Stimulated activated CD8-positive, alpha-beta memory T cell treated with anti-CD3 and anti-CD28 coated beads, Interleukin-4, amount 100 ng/mL, for 1 hour (primary cell): ENCODE measurements around the gene CDC42EP5.

Experiments
- DNase-seq, 2 donors: peaks; one replicate each; pipeline ENCODE4 v3.0.0-alpha.2; 2020; ENCODE audit warnings: low read depth in 2 of 2, low spot score in 1 of 2

CDC42EP5 gene

DNA sequence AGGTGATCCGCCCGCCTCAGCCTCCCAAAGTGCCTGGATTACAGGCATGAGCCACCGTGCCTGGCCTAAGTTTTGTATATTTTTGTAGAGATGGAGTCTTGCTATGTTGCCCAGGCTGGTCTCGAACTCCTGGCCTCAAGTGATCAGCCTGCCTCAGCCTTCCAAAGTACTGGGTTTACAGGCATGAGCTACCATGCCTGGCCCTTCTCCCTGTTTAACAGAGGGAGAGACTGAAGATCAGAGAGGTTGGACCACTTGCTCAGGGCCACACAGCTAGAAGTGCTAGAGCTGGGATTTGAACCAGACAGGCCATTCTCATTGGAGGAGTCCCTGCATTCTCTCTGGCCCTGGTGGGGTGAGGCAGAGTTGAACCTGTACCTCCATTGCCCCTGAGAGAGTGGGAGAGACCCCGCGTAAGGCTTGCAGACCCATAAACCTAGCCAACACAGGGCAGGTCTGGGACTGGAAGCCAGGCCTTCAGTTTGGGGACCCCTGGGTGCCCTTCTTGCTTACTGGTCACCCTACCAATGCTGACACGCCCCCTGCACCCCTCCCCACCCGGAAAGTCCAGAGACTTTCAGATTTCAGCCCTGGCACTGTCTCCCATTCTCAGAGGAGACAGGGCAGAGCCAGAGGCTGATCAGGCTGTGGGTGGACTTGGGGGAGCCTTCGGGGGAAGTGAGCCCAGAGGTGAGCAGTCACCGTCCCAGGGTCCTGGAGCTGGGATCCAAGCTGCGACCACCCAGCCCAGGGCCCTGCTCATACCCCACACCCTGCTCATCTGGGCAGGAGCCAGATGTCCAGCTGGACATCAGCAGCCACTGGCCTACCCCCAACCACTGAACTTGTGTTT, 44.5 kb downstream of the CDC42EP5 start:
- no peak for DNase-seq

DNA sequence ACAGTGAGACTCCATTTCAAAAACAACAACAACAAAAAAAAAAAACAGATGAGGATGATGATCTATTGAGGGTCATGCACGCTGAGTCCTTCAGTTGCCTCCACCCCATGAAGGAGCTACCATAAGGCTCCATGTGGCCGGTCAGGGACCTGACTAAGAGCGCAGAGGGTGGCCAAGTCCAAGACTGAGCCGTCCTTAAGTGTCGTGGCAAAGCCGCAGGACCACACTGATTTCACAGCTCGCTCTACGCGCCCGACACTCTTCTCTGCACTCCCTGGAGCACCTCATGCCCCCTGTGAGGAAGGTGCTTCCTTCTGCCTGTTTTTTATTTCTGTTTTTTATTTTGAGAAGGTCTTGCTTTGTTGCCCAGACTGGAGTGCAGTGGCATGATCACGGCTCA, 45.5 kb downstream of the CDC42EP5 start:
- DNase-seq = no peak

DNA sequence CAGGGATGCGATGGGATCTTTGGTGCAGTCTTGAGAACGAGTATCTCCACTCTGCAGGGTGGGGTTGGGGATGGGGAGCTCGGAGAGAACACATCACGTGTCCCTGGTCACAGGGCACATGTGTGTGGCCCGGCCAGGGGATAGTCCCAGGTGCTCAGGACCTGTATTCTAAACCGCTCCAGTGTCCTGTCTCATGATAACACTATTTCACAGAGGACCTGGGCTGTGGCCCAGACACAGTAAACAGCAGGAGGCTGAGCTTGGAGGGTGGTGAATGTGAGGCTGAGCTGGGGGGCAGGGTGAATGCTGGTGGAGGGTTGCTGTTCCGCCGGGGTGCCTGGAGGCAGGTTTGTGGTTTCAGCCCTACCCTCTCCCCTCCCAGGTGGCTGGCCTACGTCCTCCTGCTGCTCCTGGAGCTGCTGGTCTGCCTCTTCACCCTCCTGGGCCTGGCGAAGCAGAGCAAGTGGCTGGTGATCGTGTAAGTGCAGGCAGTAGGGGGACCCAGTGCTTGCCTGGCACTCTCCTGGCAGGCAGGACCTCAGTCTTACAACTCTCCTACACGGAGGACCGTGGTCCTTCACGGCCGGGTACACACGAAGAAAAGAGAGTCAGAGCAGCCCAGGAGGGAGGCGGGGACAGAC, 46.7 kb downstream of the CDC42EP5 start:
- DNase-seq = no peak

DNA sequence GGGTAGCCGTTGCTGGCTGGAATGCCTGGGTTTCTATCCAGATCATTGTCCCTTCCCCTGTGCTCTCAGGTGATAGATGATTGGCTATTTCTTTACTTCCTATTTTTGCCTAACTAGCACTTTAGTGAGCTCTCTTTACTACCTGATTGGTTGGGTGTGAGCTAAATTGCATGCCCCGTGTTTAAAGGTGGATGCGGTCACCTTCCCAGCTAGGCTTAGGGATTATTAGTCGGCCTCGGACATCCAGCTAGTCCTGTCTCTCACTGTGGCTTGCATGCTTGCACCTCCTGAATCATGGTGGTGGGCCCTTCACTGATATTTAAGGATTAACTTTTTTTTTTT, 47.7 kb downstream of the CDC42EP5 start:
- no peak for DNase-seq

DNA sequence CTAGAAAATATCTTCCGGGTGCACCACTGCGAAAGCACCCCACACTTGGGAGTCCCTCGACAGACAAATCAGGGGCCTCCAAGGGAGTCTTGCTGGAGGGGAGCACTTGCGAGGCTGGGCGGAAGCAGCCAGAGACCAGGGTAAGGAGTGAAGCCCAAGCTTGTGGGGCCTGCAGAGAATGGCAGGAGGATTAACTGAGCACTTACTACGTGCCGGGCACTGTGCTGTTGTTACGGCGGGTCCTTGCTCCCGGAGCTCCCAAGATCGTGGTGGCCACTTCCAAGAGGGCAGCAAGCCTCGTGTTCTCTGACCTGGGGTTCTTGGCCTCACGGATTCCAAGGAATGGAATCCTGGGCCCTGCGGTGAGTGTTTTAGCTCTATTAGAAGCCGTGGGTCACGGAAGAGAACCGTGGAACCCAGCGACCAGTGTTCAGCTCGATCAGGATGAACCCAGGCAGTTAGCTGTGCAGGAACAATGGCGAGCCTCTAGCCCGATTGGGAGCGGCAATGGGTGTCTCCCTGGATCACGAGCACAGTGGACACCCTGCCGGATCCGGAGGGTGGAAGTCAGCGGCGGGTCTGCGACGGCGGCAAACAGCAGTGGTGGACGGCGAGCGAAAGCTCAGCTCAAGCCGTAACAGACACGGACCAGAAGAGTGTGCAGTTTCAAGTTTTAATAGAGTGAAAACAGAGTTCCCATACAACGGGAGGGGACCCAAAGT, 48.3 kb downstream of the CDC42EP5 start:
- DNase-seq = no peak

DNA sequence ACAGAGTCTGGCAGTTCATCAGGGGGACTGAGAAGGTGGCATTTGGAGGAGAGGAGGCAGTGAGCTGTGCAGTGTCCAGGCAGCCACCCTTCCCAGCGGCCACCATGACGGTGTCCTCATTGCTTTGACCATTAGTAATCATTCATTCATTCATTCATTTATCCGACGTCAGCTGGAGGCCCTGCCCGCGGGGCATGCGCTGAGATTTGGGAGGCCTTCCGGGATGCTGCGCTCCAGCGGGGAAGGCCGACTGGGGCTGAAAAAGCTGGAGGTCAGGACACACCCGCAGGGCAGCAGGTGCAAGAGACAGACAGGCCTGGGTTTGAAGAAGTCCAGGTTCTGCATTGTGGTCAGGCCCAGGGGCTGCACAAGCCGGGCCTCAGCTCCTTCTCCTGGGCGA, 48.9 kb downstream of the CDC42EP5 start:
- DNase-seq = no peak

DNA sequence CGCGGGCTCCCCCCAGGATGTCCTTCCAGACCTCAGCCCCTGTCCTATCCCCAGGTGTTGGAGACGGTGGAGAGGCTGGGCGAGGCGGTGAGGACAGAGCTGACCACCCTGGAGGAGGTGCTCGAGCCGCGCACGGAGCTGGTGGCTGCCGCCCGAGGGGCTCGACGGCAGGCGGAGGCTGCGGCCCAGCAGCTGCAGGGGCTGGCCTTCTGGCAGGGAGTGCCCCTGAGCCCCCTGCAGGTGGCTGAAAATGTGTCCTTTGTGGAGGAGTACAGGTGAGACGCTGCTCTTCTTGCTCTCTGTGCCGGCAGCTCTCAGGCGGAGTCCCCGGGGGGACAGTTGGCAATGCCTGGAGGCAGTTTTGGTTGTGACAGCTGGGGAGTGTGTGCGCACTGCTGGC, 51.0 kb downstream of the CDC42EP5 start:
- DNase-seq = no peak

DNA sequence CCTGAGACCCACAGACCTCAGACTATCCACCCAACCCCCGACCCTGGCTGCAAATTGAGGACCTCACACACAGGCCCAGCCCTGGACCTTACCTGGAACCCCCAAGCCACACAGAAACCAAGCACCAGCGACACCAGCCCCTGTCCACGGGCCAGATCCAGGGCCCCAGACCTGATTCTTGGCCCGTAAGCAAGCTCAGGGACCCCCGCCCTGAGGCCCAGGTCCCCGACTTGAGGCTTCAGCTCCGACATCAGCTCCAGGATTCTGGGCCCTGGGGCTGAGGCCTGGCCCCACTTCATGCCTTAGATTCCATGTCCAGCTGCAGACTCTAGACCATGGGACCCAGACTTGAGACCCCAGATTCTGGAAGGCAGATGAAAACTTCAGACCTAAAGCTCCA, 51.6 kb downstream of the CDC42EP5 start:
- no peak for DNase-seq

DNA sequence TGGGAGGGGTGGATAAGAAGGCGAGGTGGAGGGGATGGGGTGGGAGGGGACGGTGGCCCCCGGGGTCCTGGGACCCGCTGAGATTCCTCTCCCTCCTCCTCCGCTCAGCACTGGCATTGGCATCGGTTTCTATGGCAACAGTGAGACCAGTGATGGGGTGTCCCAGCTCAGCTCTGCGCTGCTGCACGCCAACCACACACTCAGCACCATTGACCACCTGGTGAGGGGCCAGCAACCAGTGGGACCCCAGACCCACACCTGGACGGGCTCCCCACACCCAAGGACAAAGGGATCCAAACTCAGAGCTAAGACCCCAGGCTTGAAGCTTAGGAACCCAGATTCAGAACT, 52.0 kb downstream of the CDC42EP5 start:
- DNase-seq = no peak

DNA sequence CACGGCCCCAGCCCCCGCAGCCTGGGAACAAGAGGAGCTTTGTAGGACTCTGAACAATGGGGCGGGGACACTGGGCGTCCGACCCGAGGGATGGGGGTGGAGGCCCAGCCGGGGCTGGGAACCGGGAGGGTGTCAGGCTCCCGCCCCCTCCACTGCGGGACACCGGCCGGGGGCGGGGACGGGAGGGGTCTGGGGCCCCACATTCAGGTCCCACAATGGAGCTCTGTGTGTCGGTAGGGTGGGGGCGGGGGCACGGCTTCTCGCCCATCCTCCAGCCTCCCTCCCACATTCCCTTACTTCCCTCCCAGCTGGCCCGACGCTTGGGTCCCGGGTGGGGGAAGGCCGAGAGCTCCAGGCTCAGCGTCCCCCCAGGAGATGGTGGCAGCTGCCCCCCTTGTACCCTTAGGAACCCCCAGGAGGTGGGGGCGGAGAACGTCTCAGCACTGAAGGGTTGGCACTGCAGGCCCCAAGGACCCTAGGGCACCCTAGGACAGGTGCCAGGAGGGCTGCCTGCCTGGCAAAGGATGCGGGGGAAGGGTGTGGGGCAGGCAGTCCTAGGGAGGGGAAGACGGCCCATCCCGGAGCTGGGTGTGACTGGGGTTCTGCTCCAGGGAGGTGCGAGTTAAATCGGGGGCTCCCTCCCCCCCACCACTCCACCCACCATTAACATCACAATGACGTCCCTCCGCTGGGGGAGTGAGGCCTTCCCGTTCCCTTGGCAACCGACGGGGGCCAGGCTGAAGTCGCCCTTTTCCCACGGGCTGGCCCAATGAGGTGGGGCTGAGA, 52.5 kb downstream of the CDC42EP5 start:
- no peak for DNase-seq

DNA sequence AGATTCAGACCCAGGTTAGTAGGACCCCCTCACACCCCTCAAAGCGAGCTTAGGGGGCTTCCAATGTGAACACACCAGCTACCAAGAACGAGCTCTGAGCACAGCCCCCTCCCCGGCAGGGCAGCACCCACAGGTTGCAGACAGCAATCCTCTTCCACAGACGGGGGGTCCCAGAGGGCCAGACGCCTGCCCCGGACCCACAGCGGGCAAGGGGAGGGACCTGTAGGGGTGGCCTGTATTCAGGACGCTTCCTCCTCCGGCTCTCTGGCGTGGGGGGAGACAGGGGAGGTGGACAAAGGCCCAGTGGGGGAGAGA, 53.1 kb downstream of the CDC42EP5 start:
- no peak for DNase-seq

DNA sequence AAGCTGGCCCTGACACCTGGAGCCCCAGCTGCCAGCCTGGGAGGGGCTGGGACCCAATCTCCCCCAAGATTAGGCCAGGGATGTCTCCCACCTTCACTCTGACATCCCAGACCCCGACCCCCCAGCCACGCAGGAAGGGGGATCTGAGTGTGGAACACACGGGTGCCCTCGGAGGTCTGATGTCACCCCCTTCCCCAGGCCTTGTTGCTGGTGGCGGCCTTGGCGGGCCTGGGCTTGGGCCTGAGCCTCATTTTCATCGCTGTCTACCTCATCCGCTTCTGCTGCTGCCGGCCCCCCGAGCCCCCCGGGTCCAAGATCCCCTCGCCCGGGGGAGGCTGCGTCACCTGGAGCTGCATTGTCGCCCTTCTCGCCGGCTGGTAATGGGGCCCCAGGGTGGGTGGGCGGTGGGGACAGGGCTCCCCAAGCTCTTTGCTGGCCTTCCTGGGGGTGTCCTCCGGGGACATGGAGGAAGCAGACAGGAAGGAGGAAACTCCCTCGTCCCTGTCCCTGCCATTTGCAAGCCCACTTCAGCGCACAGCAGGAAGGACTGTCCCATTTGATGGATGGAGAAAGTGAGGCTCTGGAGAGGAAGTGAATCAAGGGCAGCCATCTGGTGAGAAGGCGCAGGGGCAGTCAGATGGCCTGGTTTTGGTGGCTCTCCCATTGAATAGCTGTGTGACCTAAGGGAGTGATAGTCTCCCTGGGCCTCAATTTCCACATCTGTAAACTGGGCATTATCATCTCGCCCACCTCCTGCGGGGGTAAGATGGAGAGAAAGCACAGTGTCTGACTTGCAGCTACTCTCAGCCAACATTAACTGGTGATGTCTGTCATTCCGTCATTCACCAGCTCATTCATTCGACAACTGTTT, 53.9 kb downstream of the CDC42EP5 start:
- DNase-seq = no peak

DNA sequence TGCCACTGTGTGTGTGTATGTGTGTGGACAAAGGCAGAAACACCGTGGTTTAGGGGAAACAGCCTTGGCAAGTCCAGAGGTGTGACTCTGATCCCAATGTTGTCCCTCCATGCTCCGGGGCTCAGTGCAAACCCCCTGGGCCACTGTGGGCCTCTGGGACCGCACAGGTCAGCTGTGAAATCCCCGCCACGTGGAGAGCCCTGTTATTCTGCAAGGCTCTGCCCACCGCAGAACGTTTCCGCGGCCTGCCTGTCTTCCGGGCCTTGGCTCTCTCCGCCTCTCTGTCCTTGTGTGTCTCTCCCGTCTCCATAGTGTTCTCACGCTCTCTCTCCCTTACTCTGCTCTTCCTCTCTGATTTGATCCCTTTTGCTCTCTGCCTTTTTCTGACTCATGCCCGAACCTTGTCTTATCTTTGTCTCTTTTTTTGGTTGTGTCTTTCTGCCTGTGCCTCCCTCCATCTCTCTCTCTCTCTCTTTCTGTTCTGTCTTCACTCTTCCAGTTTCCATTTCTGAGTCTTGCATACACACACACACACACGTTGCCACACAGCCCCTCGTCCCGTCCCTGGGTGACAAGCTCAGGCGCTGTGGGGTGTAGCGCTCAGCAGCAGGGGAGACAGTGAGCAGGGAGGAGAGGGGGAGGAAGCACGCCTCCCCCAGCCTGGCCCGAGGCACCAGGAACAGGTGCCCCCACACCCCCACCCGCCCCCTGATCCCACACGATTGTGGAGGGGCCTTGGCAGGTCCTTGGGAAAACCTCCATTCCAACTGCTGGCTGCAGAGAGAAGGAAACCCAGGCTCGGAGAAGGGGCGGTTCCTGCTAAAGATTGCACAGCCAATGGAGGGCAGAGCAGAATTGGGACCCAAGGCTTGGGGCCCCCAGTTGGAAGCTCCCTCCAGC, 54.8 kb downstream of the CDC42EP5 start:
- DNase-seq = no peak

DNA sequence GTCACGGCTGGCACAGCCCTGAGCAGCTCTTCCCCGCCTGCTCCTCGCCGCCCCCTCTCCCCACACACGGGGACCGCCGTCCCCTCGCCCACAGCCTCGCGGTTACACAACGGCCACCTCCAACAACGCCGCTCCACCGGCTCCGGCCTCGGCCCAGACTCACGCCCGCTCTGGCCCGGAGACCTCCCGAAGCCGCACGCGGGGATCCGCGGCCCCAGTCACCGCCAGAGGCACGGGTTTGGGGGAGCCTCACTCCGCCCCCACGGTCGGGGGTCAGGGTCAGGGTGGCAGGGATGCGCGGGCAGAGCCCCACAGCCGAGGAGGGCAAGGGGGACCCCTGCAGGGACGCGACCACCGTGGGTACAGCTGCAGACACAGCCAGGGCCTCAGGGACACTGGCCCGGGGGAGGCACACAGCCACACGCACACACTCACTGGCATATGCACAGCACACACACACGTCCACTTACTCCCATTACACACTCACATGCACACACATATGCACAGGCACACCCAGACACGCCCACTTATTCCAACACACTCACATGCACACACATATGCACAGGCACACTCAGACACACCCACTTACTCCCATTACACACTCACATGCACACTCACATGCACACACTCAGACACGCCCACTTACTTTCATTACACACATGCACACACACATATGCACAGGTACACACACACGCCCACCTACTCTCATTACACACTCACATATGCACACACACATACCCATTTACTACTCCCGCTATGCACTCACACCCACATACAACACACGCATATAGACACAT, 56.2 kb downstream of the CDC42EP5 start:
- DNase-seq = no peak

DNA sequence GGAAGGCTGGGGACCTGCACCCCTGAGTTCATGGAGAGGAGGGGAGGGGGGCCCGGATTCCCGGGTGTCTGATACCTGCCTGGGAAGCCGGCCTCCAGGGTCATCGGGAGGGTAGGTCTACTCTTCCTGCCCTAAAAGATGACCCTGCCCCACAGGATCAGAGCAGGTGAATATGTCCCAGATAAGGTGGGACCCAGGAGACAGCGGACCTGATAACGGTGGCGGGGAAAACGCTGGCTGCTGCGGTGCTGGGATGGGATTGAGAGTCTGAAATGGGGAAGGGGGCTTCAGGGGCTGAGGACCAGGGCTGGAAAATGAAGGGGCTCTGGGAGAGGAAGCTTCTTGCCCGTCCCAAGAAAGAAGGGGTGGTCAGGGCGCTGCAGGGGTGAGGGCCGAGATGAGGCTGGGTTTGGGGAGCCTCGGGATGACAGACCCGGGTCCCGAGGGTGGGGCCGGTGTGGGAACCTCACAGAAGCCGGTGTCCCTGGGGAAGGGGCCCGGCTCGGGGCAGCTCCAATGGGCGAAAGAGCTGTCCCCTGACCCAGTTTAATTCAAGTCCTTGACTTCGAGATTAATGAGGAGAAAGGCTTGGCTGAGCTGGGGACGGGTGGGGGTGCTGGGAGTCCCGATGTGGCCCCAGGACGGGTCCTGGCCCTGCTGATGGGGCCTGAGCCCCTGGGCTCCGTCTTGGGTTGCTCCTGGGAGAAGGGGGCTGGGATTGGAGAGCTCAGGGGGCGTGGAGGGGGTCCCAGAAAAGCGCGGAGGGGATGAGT, 57.0 kb downstream of the CDC42EP5 start:
- no peak for DNase-seq

DNA sequence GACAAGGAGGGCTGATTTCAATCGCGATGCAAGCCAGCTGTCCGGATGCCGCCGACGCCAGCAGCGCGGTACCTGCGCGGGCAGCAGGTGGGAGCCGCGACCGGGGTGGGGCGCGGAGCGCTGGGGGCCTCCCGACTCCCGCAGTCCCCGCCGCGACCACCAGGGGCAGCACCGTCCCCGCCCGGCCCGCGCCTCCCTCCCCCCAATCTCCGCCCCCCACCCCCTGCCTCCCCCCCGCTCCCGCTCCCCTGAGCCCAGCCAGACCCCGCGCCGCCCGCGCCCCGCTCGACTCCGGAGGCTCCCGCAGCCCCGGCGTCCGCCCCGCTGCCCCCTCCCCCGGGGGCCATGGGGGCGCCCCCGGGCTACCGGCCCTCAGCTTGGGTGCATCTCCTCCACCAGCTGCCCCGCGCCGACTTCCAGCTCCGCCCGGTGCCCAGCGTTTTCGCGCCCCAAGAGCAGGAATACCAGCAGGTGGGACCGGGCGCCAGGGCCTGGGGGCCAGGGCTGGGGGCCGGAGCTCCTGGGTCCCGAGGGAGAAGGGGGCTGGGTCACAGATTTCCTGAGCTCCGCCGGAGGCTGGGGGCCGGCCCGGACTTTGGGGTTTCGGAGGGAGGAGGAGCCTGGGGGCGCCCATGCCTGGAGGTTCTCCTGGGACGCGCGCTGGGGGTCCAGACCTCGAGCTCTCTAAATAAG, 57.7 kb downstream of the CDC42EP5 start, which contains the start of gene TTYH1:
Gene TTYH1 (plus strand): TSS at position 257 of the 693 bp plus-strand sequence. CDS start 89 bp downstream, at position 346.
- DNase-seq = no peak
